Hematopoietic multipotent progenitor cell treated with erythropoietin and hydrocortisone succinate and interleukin-3 and kit ligand, for 4 days (in vitro differentiated cells): ENCODE measurements around the gene CADPS.

Experiments
- DNase-seq: peaks from one replicate; pipeline ENCODE4 v3.0.0-alpha.2; 2015

The CADPS gene

DNA sequence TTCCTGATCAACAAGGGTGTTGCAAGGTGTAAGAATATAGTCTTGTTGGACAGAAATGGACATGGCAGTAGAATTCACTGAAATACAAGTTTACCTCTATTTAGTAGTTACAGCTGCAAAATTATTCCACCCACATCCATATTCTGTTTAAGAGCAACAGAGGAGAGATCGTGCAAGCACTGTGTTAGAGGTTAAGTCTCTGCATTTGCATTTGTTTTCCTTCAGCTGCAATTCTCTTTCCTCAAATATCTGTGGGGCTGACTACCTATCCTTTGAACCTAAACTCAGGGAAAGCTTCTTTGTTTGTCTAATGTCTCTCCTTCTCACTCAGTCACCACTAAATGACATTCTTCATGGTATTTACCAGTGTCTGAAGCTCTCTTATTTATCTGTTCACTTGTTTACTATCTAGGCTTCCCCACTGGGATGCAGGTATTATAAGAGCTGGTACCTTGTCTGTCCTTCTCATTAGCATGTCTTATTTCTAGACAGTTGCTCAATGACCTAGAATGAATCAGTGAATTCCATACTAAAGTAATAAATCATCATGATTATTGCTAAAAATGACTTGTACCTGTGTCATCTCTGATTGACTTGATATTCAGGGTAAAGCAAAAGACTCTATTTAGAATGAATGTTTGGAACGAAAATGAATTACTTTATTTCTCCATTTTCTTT is 326.5 kb downstream of the CADPS start:
- no peak for DNase-seq

DNA sequence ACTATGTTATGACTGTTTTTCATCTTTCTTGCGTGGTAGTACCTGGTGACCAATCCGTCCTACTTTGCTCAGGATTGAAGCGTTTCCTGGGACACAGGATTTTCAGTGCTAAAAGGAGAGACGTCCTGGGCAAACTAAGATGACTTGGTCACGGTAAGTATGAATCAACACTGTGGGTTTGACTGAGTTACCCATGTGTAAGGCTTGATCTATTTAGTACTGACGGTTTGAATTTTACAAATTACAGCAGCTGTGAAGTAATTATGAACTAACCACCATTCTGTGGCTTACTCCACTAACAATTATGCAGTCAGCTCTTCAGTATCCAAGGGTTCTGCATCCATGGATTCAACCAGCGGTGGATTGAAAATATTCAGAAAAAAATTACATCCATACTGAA is 328.9 kb downstream of the CADPS start:
- DNase-seq = no peak

DNA sequence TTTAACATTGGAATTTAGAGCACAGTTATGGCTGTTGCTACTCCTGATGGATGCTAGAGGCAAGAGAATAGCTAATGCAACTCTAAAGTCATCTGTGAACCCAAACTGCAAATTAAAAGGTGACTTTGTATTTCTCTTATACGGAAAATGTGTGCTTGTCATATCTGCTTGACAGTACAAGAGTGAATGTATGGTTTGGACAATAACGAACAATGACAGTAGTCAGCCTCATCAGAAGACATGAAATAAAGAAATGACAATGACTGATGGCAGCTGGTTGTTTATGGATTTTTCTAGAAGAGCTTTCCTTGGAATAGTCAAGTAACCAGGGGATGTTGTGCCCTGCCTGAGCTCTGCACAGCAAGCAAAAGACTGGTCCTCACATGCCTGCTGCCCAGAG is 333.0 kb downstream of the CADPS start:
- no peak for DNase-seq

- DNase-seq = no peak
Observed at GRCh38 chr3:62539762-62540161, 335.5 kb downstream of the CADPS start.

- DNase-seq = no peak
Observed at GRCh38 chr3:62538691-62539356, 336.4 kb downstream of the CADPS start.

DNA sequence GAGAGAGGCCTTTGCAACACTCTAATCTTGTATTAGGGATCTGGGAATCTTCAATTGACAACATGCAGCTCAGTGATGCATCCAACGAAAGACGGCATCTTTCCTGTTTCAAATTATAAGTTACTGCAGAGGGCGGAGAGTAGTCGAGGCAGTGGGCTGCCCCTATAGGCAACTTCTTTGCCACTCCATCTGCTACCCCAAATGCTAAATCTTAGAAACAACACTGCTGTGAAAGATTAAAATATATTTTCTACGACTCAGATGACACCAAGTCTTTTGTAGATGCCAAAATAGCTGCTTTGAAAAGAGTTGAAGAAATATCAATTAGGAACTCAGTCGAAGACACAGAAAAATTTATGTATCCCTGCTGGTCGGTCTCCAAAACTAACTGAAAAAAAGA is 340.9 kb downstream of the CADPS start:
- no peak for DNase-seq

DNA sequence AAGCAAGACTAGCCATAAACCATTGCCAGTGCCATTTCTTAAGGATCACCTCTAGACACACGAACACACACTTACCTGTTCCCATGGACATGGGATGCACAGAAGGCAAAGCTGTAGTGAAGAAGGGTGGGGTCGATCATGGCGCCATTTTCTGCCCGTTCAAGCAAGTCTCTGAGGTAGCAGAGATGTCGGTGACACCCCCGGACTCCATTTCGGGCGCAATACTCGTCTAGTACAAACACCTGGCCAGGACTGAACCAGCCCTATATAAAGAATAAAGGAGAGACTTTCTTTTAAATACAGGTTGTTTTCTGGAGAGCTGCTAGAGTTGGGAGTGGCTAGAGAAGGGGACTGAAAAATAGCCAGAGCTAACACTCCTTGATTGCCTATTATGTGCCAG is 342.4 kb downstream of the CADPS start:
- DNase-seq = no peak

GRCh38 chr3:62531981-62532380 is 343.2 kb downstream of the CADPS start:
- DNase-seq = no peak

DNA sequence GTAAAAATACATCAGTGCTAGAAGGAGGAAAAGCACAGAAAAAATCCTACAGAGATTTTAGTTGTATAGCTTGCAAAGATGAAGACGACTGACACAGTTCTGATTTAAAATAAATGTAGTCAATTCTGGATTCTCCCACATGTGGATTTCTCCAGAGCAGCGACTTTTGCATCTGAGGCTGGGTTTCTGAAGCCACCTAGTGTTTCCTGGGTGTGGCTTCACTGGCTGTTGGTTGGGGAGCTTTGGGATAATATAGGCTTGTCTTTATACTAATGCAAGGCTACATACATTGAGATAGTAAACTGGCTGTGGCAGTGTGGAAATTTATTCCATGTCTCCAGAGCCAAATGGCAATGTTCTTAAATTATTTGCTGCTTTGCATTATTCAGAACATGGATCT is 343.7 kb downstream of the CADPS start:
- no peak for DNase-seq

DNA sequence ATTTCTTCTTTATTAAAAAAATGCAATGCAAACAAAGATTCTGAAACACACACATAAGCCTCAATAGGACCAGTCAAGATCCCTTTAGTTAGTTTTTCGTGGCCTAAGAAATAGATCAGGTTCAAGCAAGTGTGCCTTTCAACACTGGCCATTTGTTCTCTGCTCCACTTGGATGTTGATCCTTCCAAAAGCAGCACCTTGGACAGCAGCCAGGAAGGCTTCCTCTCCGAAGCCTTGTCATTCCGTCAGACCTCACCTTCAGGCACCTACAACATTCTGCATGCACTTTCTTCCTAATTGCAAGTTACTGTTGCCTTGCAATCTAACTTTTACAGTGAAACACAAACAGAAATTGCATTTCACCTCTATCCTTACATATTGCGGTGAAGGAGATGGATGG is 346.0 kb downstream of the CADPS start:
- DNase-seq = peak; percentile 47

DNA sequence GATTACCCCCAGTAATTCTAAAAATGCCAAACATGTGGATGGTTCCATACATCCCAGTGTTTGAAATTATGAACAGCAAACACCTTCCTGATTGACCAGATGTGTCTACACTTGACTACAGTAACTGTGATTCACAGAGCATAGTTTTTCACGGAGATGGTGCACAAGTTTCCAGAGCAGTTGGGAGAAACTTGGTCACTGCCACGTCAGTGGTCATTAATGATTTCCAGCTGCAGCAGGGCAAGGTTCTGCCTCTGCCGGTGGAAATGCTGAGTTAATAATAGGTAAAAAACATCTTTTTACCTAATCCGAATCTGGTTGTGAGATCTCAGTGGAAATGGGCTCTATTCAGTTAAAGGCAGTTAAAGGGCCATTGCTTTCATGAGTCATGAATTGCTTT is 347.7 kb downstream of the CADPS start:
- DNase-seq = no peak

- DNase-seq = no peak
Observed at GRCh38 chr3:62525281-62525680, 349.9 kb downstream of the CADPS start.

DNA sequence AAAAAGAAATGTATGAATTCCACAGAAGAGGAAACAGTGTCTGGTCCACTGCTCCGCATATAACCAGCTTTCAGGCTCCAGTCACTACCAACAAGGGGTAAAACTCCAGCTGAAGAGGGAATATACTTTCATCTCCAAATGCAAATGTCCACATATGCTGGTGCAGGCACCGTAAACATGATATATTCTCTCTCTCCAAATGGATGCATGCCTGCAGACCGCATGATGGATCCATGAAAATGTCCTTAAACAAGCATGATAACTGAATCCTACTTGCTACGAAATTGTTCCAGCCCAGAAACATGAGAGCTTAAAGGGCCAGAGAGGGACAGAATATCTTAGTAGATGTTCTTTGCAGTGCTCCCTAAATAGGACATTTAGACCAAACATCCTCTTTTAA is 351.5 kb downstream of the CADPS start:
- no peak for DNase-seq

DNA sequence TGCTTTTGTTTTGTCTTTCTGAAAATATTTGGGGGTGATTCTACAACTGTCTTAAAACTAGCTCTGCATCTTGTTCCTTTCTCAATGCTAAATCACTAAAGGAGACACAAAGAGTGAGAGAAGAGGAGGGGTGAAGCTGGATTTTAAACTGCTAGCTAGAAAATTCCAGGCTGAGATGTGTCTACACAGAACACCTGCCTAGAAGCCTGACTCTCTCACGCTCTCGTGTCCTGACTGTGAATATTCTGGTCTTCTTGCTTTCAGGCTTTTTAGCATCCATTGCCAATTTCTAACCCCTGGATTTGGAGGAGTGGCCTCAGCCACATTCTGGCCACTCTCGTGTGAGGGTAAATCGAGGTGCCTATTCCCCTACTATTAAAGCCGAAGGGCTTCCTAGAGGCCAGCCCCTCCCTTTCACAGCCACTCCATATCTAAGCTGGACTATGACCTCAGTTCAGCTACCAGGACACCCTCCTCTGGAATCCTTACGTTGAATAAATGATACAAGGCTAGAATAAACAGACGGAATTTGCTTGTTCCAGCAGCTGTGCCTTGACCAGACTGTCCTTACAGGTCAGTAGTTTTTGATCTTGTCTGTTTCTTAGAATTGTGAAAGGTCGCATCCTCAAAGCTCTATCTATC is 353.6 kb downstream of the CADPS start:
- no peak for DNase-seq

GRCh38 chr3:62503516-62503915 is 371.7 kb downstream of the CADPS start:
- DNase-seq = no peak

DNA sequence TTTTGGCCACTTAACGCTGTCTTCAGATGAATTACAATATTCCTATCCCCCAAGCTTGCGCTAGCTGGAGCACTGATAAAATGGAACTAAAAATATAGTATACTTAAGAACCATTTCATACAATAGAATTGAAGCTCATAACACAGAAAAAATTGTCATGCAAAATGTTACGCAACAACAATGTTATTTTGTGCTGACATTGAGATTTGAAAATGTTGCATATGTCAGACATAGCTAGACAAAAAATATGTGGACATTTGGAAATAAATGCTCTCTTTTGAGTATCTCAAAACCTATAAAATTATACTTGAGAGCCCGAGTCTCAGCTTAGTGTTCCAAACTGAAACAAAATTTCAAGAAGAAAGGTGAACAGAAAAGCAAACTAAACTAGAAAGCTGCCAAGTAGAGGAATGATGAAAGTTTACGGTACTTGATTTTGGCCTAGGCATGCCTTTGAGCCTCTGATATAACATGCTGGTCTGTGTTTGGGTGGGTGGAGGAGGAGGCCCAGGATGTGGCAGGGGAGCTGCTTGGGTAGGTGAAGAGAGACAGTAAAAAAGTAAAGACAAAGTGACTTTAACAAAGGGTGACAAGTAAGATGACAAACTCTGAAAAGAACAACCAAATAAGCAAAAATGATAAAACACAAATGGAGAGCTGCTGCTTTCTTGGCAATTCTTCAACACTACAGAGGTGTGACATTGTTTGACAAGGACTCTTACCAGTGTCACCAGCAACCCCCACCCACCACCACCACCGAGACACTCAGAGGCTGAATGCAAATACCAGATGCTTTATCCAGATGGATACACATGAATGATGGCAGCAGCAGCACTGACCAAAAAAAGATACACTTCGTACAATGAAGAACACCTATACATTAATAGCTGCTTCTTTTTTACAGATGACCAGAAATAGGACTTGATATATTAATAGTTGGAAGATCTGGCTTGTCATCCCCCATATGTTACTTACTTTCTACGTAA is 372.6 kb downstream of the CADPS start:
- DNase-seq = no peak

DNA sequence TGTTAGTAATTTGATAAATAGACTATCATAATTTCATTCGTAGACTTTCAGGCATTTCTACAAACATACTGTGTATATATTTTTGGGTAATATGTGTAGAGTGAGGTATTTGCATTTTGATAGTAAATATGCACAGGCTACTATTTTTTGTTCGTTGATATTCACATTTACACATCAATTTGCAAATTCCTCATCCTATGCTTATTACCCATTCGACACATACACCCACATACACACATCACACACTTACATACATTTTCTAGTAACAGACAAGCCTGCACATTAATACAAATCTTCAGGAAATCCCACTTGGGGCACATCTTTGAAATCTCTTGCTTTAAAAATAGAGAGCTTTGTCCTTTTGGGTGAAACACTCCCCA is 373.9 kb downstream of the CADPS start:
- DNase-seq = no peak

DNA sequence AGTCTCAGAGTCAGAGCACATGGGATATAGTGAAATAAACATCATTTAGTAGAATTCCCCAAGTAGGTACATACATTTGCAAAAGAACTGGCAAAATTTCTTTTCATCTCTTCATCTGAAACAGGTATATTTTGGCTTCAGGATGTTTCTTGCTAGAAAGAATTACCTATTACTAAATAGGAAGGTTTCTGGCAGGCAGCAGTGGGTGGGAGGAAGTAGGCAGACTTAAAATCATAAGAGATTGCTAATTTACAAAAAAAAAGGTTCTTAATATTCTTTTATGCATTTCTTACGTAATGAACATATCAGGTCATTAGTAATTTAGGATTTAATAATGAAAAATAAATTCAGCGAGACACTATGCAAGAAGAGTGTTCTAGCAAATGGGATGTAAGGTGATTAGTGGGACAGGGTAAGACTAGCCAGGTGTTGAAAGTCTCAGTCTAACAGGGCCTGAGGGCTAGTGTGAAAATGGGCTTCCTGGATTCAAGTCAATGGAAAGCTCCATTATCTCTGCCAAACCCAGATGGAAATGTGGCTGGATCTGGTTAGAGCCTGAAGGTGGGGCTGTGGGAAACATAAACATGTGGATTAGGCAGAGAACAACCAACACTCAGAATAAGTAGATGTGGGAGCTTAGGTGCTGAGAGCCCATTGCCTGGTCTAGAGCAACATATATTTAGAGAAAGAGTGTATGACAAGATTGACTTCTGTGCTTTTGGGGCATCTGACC is 374.5 kb downstream of the CADPS start:
- no peak for DNase-seq

GRCh38 chr3:62497156-62497555 is 378.1 kb downstream of the CADPS start:
- no peak for DNase-seq

DNA sequence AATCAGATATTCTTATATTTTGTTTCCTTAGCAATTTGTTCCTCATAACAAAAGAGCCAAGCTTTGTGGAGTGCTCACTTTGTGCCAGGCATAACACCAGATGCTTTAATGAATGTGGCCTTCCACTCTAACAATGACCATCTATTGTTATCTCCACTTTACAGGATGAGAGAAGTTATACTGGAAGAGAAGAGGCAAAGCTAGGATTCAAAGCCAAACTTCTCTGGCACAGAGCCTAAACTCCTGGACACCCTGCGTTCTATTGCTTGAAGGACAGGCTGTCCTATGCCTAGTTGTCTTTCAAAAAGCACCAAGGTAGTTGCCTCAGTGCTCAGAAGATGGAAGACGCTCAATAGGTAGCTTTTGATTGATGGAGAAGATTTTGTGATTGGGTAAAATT is 378.7 kb downstream of the CADPS start:
- DNase-seq = no peak

DNA sequence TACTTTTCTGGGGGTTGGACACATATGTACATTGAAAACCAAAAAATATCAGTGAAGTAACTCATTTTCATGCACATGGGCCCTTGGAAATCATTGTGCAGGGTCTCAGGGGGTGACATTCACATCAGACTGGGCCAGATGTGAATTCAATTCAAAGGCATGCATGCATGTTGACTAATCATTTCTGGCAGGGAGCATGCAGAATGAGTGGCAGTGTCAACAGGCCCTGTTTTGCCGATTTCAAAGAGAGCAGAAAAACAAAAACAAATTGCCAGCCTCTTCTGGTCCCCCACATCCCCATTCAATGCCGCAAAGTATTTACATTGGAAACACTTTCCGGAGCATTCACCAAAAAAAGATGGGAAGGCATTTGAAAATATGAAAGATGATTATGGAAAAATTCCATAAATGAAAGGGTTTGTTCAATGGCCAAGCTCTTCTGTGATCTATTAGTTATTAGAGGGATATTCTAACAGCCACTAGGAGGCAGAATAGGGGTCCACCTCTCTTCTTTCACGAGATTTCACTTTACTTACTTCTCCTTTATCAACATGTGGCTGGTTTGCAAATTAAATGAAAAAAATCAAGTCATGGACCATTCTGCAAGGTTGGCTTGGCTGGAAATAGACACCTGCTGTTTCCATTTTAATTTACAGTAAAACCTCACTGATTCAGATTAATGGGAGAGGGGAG is 382.0 kb downstream of the CADPS start:
- peak; percentile 5 for DNase-seq

GRCh38 chr3:62482961-62483360 is 392.3 kb downstream of the CADPS start:
- DNase-seq = no peak
